HG03521 (cell line): ENCODE results near the gene PCMT1.
"Not testable (repeated sequence)": the region's sequence is repeated elsewhere in the genome, so short reads cannot be mapped to it uniquely, and the experiment has no call there.

Experiments used
- ATAC-seq: cut with Tn5 transposase; IDR thresholded peaks from one replicate; pipeline ENCODE4 v1.9.1; 2021; ENCODE audit warnings: mild to moderate bottlenecking, moderate library complexity; ENCODE audit not compliant: unreplicated experiment

PCMT1 gene

DNA sequence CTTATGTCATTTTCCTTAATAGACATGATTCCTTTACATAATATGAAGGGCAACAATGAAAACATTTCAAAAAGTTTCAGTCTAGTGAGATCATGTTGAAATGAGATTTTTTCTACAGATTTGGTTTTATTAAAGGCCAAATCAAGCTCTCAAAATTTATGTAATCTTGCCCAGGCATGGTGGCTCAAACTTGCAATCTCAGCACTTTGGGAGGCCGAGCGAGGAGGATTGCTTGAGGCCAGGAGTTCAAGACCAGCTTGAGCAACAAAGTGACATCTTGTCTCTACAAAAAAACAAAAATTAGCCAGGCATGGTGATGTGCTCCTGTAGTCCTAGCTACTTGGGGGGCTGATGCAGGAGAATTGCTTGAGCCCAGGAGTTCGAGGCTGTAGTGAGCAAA is 63.8 kb downstream of the PCMT1 start:
- no peak for ATAC-seq

DNA sequence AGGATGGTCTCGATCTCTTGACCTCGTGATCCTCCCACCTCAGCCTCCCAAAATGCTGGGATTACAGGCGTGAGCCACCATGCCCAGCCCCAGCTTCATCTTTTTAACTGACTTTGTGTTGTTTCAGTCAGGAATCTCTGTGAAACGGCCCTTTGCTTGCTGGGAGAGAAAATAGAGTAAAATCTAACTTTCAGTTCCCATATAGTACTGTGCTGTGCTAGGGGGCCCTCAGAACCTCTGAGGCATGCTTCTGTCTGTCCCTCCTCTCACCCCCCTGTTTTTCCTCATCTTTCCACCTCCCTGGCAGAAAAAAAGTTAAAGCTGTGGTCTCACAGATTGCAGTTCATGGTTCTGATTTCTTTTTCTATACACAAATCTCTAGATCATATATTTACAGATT is 66.2 kb downstream of the PCMT1 start:
- no peak for ATAC-seq

DNA sequence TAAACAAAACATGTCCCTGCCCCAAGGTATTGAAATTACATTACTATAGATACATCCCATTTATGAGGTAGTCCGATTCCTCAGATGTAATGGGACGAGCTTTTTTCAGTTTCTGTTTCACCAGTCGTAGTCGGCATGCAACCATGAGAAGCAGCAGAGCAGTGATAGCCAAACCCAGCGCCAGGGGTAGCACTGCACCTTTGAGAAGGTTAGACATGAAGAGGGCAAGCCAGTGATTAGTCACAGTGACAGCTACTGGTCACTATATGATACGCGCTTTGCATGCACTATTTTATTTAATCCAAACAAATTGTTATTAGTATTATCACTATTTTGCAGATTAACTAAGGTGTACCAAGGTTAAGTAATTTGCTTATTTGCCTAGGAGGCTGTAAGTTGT is 71.0 kb downstream of the PCMT1 start:
- ATAC-seq: no peak

DNA sequence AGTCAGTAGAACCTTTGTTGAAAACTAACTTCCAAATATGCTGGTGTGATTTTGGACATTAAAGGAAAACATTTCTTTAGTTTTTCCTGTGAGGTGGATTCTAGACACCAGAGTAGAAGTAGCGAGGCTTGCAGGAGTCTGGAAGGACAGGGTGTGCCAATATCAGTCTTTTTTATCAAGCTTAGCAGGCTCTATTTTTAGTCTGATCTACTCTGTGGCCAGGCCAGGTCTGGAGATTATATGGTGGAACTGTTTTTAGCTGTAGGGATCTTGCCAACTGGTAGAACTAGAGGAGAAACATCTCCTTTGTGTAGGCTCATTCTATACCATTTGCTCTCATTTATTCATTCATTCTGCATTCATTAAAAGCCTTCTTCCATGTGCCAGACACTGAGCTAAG is 72.0 kb downstream of the PCMT1 start:
- ATAC-seq: no peak

DNA sequence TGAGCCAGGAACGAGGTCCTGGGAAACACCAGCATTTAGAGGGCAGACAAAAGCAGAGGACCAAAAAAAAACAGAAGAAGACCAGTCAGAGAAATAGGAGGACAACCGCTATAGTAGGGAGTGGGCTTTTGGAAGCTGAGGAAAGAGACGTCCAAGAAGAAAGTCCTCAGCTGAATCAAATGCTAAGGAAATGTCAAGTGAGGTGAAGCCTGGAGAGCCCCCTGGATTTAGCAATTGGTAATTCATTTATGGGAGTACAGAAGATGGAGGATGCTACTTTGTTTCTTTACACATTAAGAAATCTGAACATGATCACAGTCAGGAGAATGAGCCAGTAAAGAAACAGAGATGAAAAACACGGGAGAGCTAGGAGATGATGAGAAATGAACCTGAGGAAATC is 73.5 kb downstream of the PCMT1 start:
- no peak for ATAC-seq

DNA sequence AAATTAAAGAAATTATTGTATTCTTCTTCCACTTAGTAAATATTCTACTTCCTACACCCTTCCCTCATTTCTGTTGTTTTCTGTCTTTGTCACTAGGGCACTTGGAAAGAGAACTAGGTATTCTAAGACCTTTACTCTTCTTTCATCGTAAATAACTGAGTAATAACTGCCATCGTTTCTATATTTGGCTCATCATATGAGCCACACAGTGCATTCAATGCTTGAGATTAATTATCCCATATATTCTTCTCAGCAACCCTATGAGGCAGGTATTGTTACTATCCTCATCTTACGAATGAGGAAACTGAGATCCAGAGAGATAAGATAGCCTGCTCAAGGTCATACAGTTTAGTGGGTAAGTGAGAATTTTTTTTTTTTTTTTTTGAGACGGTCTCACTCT is 75.8 kb downstream of the PCMT1 start:
- ATAC-seq: no peak

DNA sequence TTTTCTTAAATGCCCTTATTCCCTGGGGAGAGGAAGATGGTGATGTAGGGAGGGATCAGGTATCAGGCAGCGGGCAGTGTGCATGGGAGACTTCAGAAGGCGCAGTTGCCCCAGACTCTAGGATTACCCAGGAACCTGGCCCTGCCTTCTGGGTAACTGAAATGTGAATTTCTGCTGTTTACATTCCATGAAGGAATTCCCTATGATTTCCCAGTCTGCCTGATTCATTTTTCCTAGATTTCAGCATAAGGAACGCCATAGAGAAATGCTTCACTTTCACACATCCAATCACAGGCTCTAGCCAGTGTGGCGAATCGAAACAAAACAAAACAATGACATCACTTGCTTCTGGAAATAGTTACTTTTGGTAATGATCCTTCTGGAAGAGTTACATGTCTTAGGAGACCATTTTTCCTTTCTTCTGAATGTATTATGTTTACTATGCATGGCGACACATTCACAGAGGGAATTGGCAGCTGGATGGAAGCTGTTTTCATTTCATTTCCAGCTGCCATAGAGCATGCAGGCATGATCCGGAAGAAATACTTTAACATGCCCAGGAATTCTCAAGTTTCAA is 81.3 kb downstream of the PCMT1 start:
- ATAC-seq: no peak

DNA sequence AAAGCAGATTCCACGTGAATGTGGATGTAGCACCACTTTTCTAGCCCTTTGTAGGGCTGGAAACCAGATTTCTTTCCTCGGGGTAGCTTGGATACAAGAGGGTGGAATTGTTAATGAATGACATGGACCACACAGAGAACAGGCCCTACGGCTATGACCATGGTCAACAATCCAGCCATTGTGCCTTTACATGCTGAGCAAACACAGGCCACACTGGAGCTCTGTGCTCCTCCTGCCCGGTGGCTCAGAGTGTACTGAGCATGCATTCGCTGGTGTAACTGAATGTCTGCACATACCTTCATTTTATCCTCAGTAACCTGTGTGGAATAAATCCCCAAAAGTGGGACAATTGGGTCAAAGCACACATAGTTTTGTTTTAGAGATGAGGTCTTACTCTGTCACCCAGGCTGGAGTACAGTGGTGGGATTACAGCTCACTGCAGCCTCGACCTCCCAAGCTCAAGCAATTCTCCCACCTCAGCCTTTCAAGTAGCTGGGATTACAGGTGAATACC is 81.8 kb downstream of the PCMT1 start:
- ATAC-seq: no peak

DNA sequence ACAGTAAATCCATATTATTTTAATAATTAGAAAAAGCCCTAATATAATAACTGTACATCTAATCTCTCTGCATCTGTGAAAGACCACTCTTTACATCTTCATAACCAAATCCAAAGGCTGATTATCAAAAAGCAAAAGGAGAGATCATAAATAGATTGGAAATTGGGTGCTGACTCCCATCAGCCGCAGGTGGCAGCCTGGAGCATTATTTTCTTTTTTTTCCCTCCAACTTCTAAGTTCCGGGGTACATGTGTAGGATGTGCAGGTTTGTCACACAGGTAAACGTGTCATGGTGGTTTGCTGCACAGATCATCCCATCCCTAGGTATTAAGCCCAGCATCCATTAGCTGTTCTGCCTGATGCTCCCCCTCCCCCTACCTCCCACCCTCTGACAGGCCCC is 84.1 kb downstream of the PCMT1 start:
- ATAC-seq: no peak

DNA sequence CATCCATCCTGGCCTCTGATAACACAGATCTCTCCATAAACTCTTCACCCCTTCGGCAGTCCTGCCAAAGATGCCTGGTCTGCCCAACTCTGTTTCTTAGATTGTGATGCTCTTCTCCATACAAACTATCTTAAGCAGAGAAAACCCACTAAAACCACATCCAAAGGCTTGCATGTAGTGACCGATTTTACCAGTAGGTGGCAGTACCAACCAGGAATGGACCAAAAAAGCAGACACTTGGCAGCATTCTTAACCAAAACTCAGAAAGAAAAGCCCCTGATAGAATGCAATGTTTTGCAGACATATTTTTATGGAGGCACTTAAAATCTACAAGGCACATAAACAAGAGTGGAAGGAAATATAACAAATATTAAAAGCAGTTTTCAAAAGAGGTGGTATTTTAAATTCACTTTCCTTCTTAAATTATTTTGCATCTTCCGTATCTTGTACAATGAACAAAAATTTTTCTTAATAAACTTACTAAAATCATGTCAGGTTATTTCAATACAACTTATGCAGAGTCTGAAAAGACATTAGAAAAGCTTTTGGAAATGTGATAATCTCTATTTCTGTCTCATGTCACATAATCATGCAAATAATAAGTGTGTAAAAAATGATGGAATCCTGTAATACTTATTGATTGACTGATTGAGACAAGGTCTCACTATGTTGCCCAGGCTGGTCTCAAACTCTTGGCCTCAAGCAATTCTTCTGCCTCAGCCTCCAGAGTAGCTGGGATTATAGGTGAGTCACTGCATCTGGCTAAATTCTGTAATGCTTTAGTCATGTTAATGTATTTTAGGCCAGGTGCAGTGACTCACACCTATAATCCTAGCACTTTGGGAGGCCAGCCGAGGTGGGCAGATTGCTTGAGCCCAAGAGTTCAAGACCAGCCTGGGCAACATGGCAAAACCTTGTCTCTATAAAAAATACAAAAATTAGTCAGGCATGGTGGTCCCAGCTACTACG is 85.3 kb downstream of the PCMT1 start:
- ATAC-seq: no peak

DNA sequence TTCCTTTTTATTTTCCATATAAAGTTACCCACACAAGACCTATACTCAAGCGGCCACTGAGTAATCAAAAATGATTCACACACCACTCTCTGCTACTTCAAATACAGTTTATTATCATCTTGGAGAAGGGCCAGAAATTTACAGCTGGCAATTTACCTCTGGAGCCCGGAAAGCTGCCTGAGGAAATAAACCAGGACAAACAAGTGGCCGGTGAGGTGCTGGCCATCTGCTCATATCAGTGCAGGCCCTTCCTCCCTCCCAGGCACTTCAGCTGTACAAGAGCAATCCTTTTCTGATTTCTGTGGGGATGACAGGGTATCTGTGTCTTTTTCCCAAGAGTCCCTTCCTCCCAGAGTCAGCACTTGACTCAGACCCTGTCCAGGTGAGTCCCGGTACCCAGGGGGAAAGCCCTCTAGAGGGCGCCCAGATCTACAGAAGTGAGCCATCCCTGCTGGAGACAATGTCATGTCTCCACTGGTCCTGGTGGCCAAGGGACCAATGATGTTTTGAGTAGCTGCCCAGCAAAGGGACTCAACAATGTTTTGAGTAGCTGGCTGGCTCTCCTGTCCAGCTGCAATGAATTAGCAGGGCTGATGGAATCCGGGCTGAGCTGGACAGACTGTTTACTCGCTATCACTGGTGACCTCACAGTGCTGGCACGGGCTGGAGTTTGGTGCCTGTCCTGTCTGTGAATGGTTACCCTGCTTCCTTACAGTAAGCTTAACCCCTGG is 91.0 kb downstream of the PCMT1 start:
- ATAC-seq: no peak

DNA sequence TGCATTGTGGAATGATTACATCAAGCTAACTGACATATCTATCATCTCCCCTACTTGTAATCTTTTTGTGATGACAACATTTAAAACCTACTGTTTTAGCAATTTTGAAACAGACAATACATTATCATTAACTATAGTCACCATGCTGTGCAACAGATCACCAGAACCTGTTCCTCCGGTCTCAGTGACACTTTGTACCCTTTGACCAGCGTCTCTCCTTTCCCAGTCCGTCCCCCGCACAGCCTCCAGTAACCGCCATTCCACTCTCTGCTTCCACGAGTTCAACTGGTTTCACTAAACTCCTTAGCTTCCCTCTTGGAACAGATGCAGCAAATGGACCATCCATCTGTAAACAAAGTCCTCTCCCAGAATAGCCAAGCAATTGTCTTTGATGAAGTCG is 92.8 kb downstream of the PCMT1 start:
- ATAC-seq: no peak

DNA sequence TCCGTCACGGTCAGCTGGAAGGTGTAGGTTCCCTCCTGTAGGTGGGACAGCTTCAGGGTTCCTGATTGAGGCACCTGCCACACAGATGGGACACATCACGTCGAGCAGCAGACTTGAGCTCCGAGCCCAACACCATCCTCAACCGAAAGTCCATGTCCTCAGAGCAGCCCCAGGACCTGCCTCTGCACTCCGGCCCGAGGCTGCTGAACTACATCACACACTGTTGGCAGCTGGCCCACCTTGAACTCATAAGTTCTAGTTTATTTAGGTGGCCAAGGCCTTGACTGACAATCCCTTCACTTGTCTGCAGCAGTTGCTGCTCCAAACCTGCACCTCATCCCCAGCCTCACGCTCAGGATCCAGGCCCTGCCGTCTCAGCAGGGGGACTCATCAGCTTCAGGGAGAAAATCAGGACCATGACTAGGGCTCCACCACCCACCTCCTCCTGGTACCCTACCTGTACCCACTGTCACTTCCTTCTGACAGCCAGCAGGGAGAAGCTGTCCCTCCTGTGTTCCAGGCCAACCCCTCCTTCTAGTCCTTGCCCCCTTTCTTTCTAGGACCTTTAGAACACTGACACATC is 93.6 kb downstream of the PCMT1 start:
- no peak for ATAC-seq

DNA sequence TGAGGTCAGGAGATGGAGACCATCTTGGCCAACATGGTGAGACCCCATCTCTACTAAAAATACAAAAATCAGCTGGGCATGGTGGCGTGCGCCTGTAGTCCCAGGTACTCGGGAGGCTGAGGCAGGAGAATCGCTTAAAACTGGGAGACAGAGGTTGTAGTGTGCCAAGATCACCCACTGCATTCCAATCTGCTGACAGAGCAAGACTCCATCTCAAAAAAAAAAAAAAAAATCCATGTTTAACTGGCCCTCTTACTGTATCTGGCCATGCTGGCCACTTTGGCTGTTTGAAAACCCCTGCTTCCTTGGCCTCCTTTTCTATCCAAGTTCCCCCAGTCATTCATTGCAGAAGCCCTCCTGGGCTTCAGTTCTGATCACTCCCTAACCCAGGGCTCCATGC is 94.5 kb downstream of the PCMT1 start:
- not testable (repeated sequence) for ATAC-seq

DNA sequence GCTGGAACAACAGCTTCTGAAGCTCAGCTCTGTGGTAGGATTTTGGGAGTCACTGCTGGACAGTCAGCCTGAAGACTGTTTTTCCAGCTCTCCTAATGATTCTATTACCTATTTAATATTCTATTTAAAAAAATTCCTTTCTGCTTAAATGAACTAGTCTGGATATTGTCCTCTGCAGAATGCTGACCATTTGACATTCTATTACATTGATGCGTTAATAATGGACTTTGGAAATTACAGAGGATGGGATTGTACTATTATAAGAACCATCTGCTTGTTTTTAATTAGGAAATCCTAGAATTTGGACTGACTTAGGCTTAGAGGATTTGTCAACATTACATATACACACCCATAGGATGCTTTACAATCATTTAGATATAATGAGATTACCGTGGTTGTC is 94.9 kb downstream of the PCMT1 start:
- ATAC-seq: no peak

DNA sequence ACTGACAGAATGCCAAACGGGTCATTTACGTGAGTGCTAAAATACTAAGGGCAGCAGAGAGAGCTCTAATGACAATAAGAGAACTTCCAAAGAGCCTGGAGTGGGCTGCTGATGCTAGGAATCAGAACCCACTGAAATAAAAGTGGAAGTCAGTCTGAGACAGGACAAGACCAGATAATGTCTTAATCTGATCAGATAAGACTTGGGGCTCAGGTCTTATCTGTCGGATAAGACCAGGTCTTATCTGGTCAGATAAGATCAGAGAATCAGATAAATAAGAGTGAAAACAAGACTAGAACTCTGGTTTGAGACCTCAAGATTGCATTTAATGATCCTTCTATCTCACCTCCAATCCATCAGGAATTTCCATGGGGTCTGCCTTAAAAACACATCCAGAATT is 96.0 kb downstream of the PCMT1 start:
- ATAC-seq: no peak

DNA sequence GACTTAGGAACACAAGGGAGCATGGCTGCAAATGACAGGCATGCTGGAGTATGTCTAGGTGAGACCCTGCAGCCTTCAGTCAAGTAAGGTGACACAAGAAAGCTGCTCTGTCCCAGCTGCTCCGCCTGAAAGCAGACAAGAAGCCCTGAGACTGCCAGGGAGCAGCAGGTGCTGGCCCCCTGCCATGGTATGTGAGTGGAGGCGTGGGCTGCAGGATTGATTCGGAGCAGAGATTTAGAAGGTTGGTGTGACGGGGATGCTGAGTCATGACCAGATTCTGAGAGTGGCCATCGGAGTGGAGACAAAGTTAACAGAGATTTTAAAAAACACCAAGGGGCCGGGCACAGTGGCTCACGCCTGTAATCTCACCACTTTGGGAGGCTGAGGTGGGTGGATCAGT is 96.8 kb downstream of the PCMT1 start:
- no peak for ATAC-seq

DNA sequence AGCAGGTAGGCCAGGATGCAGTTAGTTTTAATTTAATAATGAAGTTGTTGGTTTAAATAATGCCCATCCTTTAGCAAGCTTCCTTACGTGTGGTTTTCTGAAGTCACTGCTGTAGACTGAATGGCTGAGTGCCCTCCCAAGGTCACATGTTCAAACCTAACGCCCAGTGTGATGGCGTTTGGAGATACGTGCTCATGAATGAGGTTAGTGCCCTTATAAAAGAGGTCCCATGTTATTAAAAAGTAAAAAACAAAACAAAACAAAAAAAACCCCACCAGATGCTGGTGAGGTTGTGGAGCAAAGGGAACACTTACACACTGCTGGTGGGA is 98.4 kb downstream of the PCMT1 start:
- no peak for ATAC-seq

DNA sequence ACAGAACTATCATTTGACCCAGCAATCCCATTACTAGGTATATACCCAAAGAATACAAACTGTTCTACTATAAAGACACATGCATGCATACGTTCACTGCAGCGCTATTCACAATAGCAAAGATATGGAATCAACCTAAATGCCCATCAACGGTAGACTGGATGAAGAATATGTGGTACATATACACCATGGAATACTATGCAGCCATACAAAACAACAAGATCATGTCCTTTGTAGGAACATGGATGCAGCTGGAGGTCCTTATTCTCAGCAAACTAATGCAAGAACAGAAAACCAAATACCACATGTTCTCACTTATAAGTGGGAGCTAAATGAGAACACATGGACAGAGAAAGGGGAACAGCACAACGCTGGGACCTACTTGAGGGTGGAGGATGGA is 98.8 kb downstream of the PCMT1 start:
- not testable (repeated sequence) for ATAC-seq

DNA sequence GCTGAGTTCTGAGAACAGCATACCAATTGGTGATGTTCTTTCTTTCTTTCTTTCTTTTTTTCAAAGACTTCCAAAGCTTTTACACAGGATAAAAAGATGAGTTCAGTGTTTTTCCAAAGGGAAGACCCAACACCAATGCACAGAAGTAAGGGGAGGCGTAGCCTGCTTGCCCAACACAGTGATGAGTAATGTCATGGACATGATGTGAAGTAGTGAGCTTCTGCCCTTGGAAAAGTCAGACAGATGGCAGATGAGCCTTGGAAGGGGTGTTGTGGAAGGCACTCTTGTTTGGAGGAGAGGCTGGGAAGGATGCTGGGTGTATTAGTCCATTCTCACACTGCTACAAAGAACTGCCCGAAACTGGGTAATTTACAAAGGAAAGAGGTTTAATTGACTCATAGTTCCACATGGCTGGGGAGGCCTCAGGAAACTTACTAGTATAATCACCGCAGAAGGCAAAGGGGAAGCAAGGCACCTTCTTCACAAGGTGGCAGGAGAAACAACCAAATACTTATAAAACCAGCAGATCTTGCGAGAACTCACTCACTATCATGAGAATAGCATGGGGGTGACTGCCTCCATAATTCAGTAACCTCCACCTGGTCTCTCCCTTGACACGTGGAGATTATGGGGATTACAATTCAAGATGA is 102.0 kb downstream of the PCMT1 start:
- ATAC-seq: no peak

DNA sequence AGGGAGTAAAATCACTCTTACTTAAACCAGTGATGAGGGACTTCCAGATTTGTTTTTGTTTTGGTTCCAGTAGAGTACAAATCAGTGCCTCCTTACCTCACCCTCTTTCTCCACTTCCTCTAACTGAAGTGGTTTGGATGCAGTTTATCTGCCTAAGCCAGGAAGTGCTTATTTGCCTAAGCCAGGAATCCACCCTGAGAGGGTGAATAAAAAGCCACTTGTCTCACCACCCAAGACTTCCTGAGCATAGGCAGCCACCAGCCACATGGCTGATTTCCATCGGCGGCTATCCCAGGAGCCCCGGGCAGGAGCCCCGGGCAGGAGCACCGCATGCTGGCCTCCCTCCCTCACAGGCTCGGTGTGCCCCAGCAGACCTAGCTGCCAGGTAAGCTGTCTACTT is 102.6 kb downstream of the PCMT1 start:
- ATAC-seq: no peak
